Measurements from ENCODE around the gene REPIN1. TPM values are rescaled to one million over a fixed set of nuclear protein-coding genes. Genes with fewer than 3 reads are reported as not detected.

REPIN1 gene
- total and polyA plus RNA-seq, 9 of the 15 experiments (the other 6 are each of a cell fraction or from before 2014, with no cell fraction given): 8.1 to 283 (median 94.3) TPM

DNA sequence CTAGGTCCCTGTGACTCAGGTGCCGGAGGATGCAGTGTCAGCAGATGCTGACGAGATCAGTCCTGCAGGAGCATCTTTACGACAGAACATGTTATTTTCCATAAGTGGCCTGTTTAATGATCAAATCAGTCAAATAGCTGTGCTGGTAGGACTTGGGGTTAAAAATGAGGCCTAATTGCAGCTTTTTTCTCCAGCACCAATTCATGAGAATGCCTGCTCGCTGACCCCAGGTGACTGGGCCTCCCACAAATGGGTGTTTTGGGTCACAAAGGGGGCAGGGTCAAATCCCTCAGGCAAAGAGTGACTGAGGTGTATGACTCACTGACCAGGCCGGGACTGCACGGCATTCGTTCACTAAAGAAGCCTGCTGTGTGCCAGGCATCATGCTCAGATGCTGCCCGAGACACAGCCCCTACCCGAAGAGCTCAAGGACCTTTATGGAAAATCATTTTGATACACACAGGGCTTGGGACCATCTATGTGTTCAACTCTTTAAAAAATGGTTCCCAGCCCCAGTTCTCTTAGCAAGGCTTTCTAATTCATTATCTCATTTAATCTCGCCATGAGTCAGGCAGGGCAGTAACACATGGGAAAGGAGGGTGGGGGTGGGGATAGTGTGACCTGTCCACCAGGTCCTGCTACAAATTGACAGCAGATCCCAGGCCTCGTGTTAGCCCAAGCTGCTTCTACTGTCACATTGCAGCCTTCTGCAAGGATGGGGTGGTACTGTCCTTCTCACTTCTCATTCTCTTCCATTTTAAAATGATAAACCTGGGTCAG lies 31.6 kb downstream of the REPIN1 start (continued):
- TF ChIP-seq SREBF1 (IDR thresholded peaks at IDR 0.05; ENCODE audit: borderline replicate concordance, low read depth, low read length): no peak
- TF ChIP-seq, protein P1, sequence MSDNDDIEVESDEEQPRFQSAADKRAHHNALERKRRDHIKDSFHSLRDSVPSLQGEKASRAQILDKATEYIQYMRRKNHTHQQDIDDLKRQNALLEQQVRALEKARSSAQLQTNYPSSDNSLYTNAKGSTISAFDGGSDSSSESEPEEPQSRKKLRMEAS (CRISPR knock-in tag; IDR thresholded peaks at IDR 0.05): peak; percentile 91
- TF ChIP-seq PHF8 (IDR thresholded peaks at IDR 0.05; ENCODE audit: borderline replicate concordance, low read length): no peak; the same call in 1 of the 2 replicates
- TF ChIP-seq, protein P2, sequence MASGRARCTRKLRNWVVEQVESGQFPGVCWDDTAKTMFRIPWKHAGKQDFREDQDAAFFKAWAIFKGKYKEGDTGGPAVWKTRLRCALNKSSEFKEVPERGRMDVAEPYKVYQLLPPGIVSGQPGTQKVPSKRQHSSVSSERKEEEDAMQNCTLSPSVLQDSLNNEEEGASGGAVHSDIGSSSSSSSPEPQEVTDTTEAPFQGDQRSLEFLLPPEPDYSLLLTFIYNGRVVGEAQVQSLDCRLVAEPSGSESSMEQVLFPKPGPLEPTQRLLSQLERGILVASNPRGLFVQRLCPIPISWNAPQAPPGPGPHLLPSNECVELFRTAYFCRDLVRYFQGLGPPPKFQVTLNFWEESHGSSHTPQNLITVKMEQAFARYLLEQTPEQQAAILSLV (tag; IDR thresholded peaks at IDR 0.05): no peak
- TF ChIP-seq ZNF212 (CRISPR knock-in tag; IDR thresholded peaks at IDR 0.05): no peak
- TF ChIP-seq, protein P3, sequence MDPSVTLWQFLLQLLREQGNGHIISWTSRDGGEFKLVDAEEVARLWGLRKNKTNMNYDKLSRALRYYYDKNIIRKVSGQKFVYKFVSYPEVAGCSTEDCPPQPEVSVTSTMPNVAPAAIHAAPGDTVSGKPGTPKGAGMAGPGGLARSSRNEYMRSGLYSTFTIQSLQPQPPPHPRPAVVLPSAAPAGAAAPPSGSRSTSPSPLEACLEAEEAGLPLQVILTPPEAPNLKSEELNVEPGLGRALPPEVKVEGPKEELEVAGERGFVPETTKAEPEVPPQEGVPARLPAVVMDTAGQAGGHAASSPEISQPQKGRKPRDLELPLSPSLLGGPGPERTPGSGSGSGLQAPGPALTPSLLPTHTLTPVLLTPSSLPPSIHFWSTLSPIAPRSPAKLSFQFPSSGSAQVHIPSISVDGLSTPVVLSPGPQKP (CRISPR knock-in tag; IDR thresholded peaks at IDR 0.05): no peak
- TF ChIP-seq NR2C2 (CRISPR knock-in tag; IDR thresholded peaks at IDR 0.05): 0 out of 2 replicates have a peak, but pooled peaks have one; percentile 63
- TF ChIP-seq NR2C2 (tag; IDR thresholded peaks at IDR 0.05): peak; percentile 83
- peak; percentile 97 for TF ChIP-seq SMARCE1 (IDR thresholded peaks at IDR 0.05)
- peak; percentile 45; the same call in 1 of the 2 replicates for TF ChIP-seq MECOM (CRISPR knock-in tag; IDR thresholded peaks at IDR 0.05)
- TF ChIP-seq NELFE (IDR thresholded peaks at IDR 0.05; ENCODE audit: insufficient read depth, insufficient read length): no peak
- TF ChIP-seq, protein P4, sequence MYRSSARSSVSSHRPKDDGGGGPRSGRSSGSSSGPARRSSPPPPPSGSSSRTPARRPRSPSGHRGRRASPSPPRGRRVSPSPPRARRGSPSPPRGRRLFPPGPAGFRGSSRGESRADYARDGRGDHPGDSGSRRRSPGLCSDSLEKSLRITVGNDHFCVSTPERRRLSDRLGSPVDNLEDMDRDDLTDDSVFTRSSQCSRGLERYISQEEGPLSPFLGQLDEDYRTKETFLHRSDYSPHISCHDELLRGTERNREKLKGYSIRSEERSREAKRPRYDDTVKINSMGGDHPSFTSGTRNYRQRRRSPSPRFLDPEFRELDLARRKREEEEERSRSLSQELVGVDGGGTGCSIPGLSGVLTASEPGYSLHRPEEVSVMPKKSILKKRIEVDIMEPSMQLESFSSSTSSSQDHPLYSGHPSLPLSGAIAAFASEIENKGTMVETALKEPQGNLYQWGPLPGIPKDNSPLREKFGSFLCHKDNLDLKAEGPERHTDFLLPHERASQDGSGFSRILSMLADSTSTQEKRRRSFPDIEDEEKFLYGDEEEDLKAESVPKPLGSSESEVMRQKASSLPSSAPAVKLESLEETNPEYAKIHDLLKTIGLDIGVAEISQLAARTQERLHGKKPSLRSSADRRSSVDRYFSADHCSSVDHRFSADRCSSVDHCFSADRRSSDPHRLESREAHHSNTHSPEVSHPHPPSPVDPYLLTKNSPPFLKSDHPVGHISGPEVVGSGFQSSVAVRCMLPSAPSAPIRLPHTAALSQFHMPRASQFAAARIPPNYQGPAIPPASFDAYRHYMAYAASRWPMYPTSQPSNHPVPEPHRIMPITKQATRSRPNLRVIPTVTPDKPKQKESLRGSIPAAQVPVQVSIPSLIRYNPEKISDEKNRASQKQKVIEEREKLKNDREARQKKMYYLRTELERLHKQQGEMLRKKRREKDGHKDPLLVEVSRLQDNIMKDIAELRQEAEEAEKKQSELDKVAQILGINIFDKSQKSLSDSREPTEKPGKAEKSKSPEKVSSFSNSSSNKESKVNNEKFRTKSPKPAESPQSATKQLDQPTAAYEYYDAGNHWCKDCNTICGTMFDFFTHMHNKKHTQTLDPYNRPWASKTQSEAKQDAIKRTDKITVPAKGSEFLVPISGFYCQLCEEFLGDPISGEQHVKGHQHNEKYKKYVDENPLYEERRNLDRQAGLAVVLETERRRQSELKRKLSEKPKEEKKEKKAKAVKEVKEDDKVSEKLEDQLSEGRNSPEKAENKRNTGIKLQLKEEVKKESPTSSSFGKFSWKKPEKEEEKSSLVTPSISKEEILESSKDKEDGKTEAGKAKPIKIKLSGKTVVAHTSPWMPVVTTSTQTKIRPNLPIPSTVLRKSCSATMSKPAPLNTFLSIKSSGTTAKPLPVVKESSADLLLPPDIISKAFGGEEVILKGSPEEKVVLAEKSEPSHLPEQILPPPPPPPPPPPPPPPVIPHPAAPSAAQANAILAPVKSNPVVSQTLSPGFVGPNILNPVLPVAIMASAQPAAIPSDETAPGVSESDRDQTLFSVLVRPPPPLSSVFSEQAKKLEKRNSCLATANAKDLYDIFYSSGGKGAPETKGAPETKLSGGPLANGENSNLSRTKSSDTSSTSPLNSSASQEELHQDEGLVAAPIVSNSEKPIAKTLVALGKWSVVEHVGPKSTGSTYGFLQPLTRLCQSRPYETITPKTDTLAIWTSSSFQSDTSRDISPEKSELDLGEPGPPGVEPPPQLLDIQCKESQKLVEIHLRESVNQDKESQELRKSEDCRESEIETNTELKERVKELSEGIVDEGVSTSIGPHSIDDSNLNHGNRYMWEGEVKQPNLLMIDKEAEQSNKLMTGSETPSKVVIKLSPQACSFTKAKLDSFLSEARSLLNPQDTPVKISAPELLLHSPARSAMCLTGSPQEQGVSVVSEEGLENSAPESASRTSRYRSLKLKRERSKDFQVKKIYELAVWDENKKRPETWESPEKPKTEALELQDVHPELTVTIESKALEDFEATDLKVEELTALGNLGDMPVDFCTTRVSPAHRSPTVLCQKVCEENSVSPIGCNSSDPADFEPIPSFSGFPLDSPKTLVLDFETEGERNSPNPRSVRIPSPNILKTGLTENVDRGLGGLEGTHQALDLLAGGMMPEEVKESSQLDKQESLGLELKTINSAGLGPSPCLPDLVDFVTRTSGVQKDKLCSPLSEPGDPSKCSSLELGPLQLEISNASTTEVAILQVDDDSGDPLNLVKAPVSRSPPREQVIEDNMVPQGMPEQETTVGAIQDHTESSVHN (IDR thresholded peaks at IDR 0.05; ENCODE audit: borderline replicate concordance in 1 of 2, low read depth in 1 of 2): peak in 1 of 2 experiments; percentile 86; a peak in 2 of 4 replicates

Data from K562 (cell line).